Fibroblast of lung (primary cell): Measurements from ENCODE around the gene CAST. TPM values are rescaled to one million over a fixed set of nuclear protein-coding genes. Genes with fewer than 3 reads are reported as not detected.
A peak's percentile ranks its signal among the peaks of the same experiment; 100 is the strongest.

ENCODE experiments used
- DNase-seq, 2 donors: peaks; one replicate each; pipeline versions ENCODE4 v3.0.0 to v3.0.0-alpha.2; 2010; ENCODE audit warnings: low read depth in 2 of 2
- H2AFZ ChIP-seq: 2 replicates; pipeline ENCODE4 v1.5.1; 2012; ENCODE audit warnings: low read length, control low read depth, inconsistent platforms
- H3K27ac ChIP-seq: 2 replicates; pipeline ENCODE4 v1.5.1; 2011; ENCODE audit warnings: low read length, control low read depth; ENCODE audit not compliant: insufficient read depth
- H3K27me3 ChIP-seq: 2 replicates; pipeline ENCODE4 v1.5.1; 2011; ENCODE audit warnings: mild to moderate bottlenecking, low read length; ENCODE audit not compliant: control insufficient read depth, insufficient read depth
- H3K36me3 ChIP-seq: 2 replicates; pipeline ENCODE4 v1.5.1; 2011; ENCODE audit warnings: low read length; ENCODE audit not compliant: control insufficient read depth, insufficient read depth
- H3K4me1 ChIP-seq: 2 replicates; pipeline ENCODE4 v1.5.1; 2011; ENCODE audit warnings: low read length; ENCODE audit not compliant: control insufficient read depth, insufficient read depth; ENCODE audit errors: extremely low read depth
- H3K4me2 ChIP-seq: 2 replicates; pipeline ENCODE4 v1.5.1; 2011; ENCODE audit warnings: low read length, control low read depth; ENCODE audit not compliant: insufficient read depth; ENCODE audit errors: extremely low read depth
- H3K4me3 ChIP-seq, 4 experiments: fragments of 200-600 bp in 1 of 4; sonication (generic) in 1 of 4; replicated peaks in 1 of 4; 2 replicates each; pipeline ENCODE4 v1.5.1; 2011 to 2016; ENCODE audit warnings: low read length in 4 of 4, low read depth in 3 of 4, mild to moderate bottlenecking in 3 of 4, control low read depth in 2 of 4, inconsistent platforms in 1 of 4, mixed read lengths in 1 of 4; ENCODE audit not compliant: insufficient read depth in 1 of 4; ENCODE audit errors: control extremely low read depth in 1 of 4
- H3K79me2 ChIP-seq: 2 replicates; pipeline ENCODE4 v1.5.1; 2012; ENCODE audit warnings: mild to moderate bottlenecking, low read length, inconsistent platforms; ENCODE audit not compliant: control insufficient read depth, insufficient read depth
- H3K9ac ChIP-seq: 2 replicates; pipeline ENCODE4 v1.5.1; 2011; ENCODE audit warnings: mild to moderate bottlenecking, low read length, control low read depth; ENCODE audit not compliant: insufficient read depth
- H3K9me3 ChIP-seq: 2 replicates; pipeline ENCODE4 v1.5.1; 2012; ENCODE audit warnings: low read depth, low read length; ENCODE audit not compliant: control insufficient read depth, insufficient read depth
- H4K20me1 ChIP-seq: 2 replicates; pipeline ENCODE4 v1.5.1; 2011; ENCODE audit warnings: low read length; ENCODE audit not compliant: control insufficient read depth, insufficient read depth; ENCODE audit errors: extremely low read depth
- CTCF ChIP-seq, 2 donors: IDR thresholded peaks in 1 of 2; conservative IDR thresholded peaks in 1 of 2; 1 replicate in 1 of 2; 2 replicates in 1 of 2; pipeline ENCODE4 v1.5.1; 2011 to 2012; ENCODE audit warnings: low read length in 2 of 2, control low read depth in 1 of 2, inconsistent platforms in 1 of 2, low read depth in 1 of 2, mild to moderate bottlenecking in 1 of 2
- EZH2 ChIP-seq: IDR thresholded peaks from 2 replicates; pipeline ENCODE4 v1.5.1; 2012; ENCODE audit warnings: low read length, control low read depth, mild to moderate bottlenecking; ENCODE audit errors: missing control alignments
- polyA plus RNA-seq, 2 donors: library from polyadenylated mRNA; depleted of rRNA in 1 of 2; stranded (reverse) in 1 of 2; unstranded in 1 of 2; fragments of >200 nt; gene quantifications; 2 replicates each; pipeline ENCODE4 v1.2.1, GENCODE V29; 2011 to 2012; ENCODE audit warnings: missing spikeins in 1 of 2
- total RNA-seq: library from RNA; depleted of rRNA; stranded (reverse); fragments of >200 nt; gene quantifications from 2 replicates; pipeline ENCODE4 v1.2.1, GENCODE V29; 2014

The CAST gene
- total and polyA plus RNA-seq, 2 donors (not counting 1 experiment from before 2014, with no cell fraction given), result 203 to 378 TPM

- peaks cover 10% of the 10 kb centered on the region for H3K4me1 ChIP-seq
- H3K4me2 ChIP-seq, result no peak overlapping the region
- no peak overlapping the region for H2AFZ ChIP-seq
- no peaks in the 10 kb centered on the region for H3K9me3 ChIP-seq
- no peaks in the 10 kb centered on the region for H3K27me3 ChIP-seq
- H4K20me1 ChIP-seq, result peaks cover 2% of the 10 kb centered on the region
- no peaks in the 10 kb centered on the region for H3K36me3 ChIP-seq
- H3K79me2 ChIP-seq, result peaks cover 93% of the 10 kb centered on the region
- no peak for TF ChIP-seq CTCF (conservative IDR thresholded peaks at IDR 0.05 in 1 of 2, IDR thresholded peaks at IDR 0.05 in 1 of 2; ENCODE audit: low read depth in 1 of 2, low read length in 2 of 2)
- no peak for TF ChIP-seq EZH2
- H3K4me3 ChIP-seq, result no peak overlapping the region
- no peak overlapping the region for H3K9ac ChIP-seq
- DNase-seq, result peak; percentile 74 to 88
- peak overlapping the region; percentile 13 for H3K27ac ChIP-seq
These were observed 47.1 kb downstream of the CAST start for GRCh38 chr5:96709152-96709821.

GRCh38 chr5:96712100-96712746 is 50.0 kb downstream of the CAST start:
- Histone ChIP-seq H3K4me1 (peaks cover 9% of the 10 kb centered on the region), H3K79me2 (peaks cover 92% of the 10 kb centered on the region), H3K4me2 (no peak overlapping the region), H3K27me3 (no peaks in the 10 kb centered on the region), H3K4me3 (no peak overlapping the region), H3K36me3 (no peaks in the 10 kb centered on the region), H3K9me3 (no peaks in the 10 kb centered on the region), H3K27ac (no peak overlapping the region), H2AFZ (no peak overlapping the region), H4K20me1 (peaks cover 2% of the 10 kb centered on the region), H3K9ac (no peak overlapping the region)
- peak in 1 of 2 donors; percentile 29 for DNase-seq
- no peak for TF ChIP-seq CTCF (conservative IDR thresholded peaks at IDR 0.05 in 1 of 2, IDR thresholded peaks at IDR 0.05 in 1 of 2; ENCODE audit: low read depth in 1 of 2, low read length in 2 of 2)
- TF ChIP-seq EZH2, result no peak

- peaks cover 1% of the 10 kb centered on the region for H3K4me1 ChIP-seq
- H3K36me3 ChIP-seq, result no peaks in the 10 kb centered on the region
- peaks cover 95% of the 10 kb centered on the region for H3K79me2 ChIP-seq
- H2AFZ ChIP-seq, result no peak overlapping the region
- no peak overlapping the region for H3K4me3 ChIP-seq
- peak overlapping the region; percentile 44 for H3K27ac ChIP-seq
- TF ChIP-seq CTCF (conservative IDR thresholded peaks at IDR 0.05 in 1 of 2, IDR thresholded peaks at IDR 0.05 in 1 of 2; ENCODE audit: low read depth in 1 of 2, low read length in 2 of 2) (no peak), EZH2 (no peak)
- H3K27me3 ChIP-seq, result no peaks in the 10 kb centered on the region
- no peaks in the 10 kb centered on the region for H3K9me3 ChIP-seq
- H3K9ac ChIP-seq, result no peak overlapping the region
- peaks cover 2% of the 10 kb centered on the region for H4K20me1 ChIP-seq
- peak overlapping the region; percentile 17 for H3K4me2 ChIP-seq
- peak in 1 of 2 donors; percentile 15 for DNase-seq
These were observed 52.3 kb downstream of the CAST start for GRCh38 chr5:96714450-96714849.
